Embryonic facial prominence (tissue), 1 donor: ENCODE measurements around the gene CACNA1I.

Experiments used
- DNase-seq: peaks from one replicate; pipeline ENCODE4 v3.0.0-alpha.2; 2016; ENCODE audit errors: extremely low spot score

CACNA1I gene

GRCh38 chr22:39665661-39666431 lies 95.3 kb downstream of the CACNA1I start:
- no peak for DNase-seq

GRCh38 chr22:39666495-39666894 lies 95.9 kb downstream of the CACNA1I start:
- DNase-seq, result no peak

- DNase-seq, result no peak
Observed at GRCh38 chr22:39666926-39667325, 96.4 kb downstream of the CACNA1I start.

- no peak for DNase-seq
Observed at GRCh38 chr22:39669432-39669831, 98.9 kb downstream of the CACNA1I start.

- DNase-seq, result no peak
Observed at GRCh38 chr22:39671936-39672335, 101.4 kb downstream of the CACNA1I start.

GRCh38 chr22:39674536-39674935 lies 104.0 kb downstream of the CACNA1I start:
- DNase-seq, result no peak

- DNase-seq, result no peak
Observed at GRCh38 chr22:39675947-39676346, 105.4 kb downstream of the CACNA1I start.

GRCh38 chr22:39677967-39678366 lies 107.4 kb downstream of the CACNA1I start:
- no peak for DNase-seq

- DNase-seq, result no peak
Observed at GRCh38 chr22:39678862-39679490, 108.4 kb downstream of the CACNA1I start.

- DNase-seq, result no peak
Observed at GRCh38 chr22:39679652-39680051, 109.1 kb downstream of the CACNA1I start.

- no peak for DNase-seq
Observed at GRCh38 chr22:39680486-39680885, 109.9 kb downstream of the CACNA1I start.

GRCh38 chr22:39681038-39681861 lies 110.7 kb downstream of the CACNA1I start:
- DNase-seq, result no peak

- DNase-seq, result no peak
Observed at GRCh38 chr22:39682994-39683393, 112.4 kb downstream of the CACNA1I start.

GRCh38 chr22:39683639-39684038 lies 113.1 kb downstream of the CACNA1I start:
- DNase-seq, result no peak

GRCh38 chr22:39684702-39685281 lies 114.2 kb downstream of the CACNA1I start:
- no peak for DNase-seq

GRCh38 chr22:39685336-39686177 lies 115.0 kb downstream of the CACNA1I start:
- DNase-seq, result no peak

GRCh38 chr22:39686178-39686620 lies 115.6 kb downstream of the CACNA1I start:
- no peak for DNase-seq

- no peak for DNase-seq
Observed at GRCh38 chr22:39686776-39687525, 116.4 kb downstream of the CACNA1I start.

- DNase-seq, result no peak
Observed at GRCh38 chr22:39688186-39688785, 117.7 kb downstream of the CACNA1I start.

GRCh38 chr22:39689421-39689820 lies 118.9 kb downstream of the CACNA1I start:
- no peak for DNase-seq
